ENCODE measurements around the gene FBXL17.

Gene FBXL17

DNA sequence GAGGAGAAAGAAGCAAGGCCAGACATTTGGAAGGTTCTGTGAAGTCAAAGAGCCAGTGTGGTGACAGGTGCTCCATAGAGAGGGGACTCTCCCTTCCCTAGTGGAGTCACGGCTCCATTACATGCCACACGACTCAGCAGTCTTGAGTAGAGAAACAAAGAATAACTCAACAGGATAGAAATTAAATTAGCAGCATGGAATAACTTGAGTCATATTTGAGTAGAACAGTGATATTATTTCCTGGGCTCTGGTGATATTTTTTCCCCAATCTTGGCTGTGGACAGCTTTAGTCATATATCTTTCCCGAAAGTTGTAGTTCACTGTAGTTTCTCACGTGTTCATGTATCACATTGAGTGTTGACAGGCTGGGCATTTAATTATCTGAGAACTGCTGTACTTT, 561.5 kb downstream of the FBXL17 start:
- DNase-seq, result no peak

GRCh38 chr5:107817951-107818350, 563.9 kb downstream of the FBXL17 start:
- DNase-seq, result no peak

DNA sequence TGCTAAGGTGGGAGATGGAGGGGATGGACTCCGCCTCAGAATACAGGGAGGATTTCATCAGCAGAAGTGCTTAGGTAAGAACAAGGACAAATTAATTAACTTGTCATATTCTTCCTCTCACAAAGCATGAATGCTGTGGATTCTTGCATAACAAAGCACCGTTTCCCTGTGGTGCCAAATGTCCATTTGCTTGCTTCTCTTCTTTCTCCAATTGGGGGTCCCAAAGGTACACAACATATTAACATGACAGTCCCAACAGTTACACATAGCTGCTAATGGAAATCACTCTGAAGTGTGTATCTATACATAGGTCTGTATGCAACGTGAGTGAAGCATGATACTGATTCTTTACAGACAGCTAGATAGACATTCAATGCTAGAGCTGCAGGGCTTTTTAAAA, 564.5 kb downstream of the FBXL17 start:
- no peak for DNase-seq

GRCh38 chr5:107815109-107815508, 566.8 kb downstream of the FBXL17 start:
- peak in 23 of 58 donors; percentile 0 to 61 (median 17) for DNase-seq

DNA sequence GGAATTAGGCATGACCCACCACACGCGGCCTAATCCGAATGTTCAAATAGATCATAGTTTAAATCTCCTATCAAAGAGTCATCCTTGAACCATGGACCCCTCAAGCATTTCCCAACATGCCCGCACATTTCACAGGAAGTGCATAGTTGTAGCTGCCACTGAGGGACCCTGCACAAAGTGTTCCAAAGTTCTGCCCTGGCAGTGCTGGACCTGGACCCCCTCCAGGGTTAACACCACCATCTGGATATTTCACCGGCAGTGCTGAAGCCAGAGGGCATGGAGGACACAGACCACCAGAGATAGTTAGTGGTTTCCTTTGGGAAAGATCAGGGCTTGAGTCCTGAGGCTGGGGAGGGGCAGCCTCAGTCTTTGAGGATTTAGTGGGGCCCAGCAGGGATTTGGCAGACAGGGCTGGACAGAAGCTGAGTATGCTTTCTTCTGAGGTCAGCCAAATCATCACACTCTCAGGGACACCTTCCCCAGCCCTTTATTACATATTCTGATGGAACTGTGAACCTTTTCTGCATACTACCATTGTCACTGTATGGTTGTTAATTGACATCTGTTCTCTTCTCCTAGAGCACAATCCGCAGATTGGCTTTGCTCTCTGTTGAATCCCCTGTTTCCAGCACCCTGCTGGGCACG, 567.6 kb downstream of the FBXL17 start:
- no peak for DNase-seq

DNA sequence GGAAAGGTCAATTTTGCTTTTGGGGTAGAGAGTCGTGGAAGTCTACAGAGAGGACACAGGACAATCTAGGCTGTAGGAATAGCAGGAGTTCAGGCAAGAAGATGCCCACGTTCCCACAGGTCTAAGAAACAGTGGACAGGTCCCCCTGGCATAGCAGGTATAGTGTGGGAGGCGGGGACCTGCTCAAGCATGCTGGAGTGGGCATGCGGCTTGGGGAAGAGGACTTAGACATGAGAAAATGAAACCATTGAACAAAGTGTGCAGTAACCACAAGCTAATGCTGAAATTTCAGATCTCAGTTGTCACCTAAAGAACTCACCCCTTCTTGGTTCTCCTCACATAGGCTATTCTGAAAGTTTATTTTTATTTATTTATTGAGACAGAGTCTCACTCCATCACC, 568.3 kb downstream of the FBXL17 start:
- DNase-seq, result no peak

DNA sequence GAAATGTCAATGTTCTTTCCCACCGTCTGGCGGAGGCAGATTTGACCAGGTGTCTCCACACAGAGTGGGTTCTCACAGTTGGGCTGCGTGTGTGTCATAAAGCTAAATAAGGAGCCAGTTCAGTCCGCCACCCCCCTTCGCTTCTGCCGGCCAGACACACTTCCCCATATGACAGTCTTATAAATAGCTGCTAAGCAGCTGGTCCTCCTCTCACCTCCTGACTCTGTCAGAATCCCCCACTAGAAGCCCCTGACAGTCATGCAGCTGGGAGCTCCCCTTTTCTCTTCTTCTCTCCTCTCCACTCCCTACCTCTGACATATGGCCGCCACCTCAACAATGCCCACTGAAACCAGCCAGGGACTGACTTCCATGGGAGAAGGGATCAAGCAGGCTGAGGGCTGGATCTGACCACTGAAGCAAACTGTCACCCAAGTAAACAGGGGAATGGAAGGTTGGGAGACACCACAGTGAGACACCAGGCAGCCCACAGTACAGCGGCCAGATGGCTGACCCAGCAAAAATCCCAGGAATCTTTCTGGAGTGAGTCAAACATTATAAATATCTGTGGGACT, 569.2 kb downstream of the FBXL17 start:
- peak in 10 of 58 donors; percentile 4 to 24 (median 8) for DNase-seq

DNA sequence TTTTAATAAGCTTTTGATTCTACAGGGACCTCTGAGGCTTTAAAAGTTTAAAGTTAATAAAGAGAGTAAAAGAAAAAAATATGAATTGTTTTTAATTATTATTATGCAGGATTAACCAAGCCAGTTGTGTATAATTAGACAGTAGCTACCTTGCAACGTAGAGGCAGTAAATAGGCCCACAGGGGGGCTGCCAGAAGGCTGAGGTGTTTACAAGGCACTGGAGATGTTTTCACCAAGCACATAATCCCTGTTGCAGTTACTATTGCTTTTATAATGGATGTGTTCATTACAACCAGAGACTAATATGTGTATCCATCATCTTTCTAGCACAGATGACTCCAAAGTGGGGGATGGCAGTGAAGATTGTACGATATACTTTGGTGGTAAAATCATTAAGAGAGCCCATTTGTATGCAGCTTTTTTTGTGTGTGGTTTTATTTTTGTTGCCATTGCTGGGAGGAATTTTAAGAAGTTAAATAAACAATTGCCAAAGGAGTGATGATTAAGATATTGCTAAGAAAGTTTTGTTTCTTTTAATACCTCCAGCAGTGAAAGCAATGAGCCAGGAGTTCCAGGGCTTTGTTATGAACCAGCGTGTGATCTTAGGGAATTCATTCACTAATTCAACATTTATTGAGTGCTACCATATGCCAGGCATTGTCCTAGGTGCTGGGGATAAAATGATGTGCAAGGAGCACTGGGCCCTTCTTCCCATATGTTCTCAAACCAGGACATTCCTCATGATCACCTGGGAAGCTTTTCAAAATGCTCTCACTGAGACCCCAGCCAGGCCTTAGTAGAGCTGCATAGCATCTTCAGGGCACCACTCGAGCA, 572.5 kb downstream of the FBXL17 start:
- DNase-seq, result no peak
